HTERT RPE-1 (cell line): ENCODE measurements around the gene FRAS1.
"Not testable (repeated sequence)": the region's sequence is repeated elsewhere in the genome, so short reads cannot be mapped to it uniquely, and the experiment has no call there.

Source experiments
- in situ Hi-C: fragments of 300-500 bp; cut with MboI; formaldehyde crosslinking; loops from 4 replicates; pipeline ENCODE4 v1.14.3; 2020; ENCODE audit warnings: low sequenced_read_pairs

The FRAS1 gene

DNA sequence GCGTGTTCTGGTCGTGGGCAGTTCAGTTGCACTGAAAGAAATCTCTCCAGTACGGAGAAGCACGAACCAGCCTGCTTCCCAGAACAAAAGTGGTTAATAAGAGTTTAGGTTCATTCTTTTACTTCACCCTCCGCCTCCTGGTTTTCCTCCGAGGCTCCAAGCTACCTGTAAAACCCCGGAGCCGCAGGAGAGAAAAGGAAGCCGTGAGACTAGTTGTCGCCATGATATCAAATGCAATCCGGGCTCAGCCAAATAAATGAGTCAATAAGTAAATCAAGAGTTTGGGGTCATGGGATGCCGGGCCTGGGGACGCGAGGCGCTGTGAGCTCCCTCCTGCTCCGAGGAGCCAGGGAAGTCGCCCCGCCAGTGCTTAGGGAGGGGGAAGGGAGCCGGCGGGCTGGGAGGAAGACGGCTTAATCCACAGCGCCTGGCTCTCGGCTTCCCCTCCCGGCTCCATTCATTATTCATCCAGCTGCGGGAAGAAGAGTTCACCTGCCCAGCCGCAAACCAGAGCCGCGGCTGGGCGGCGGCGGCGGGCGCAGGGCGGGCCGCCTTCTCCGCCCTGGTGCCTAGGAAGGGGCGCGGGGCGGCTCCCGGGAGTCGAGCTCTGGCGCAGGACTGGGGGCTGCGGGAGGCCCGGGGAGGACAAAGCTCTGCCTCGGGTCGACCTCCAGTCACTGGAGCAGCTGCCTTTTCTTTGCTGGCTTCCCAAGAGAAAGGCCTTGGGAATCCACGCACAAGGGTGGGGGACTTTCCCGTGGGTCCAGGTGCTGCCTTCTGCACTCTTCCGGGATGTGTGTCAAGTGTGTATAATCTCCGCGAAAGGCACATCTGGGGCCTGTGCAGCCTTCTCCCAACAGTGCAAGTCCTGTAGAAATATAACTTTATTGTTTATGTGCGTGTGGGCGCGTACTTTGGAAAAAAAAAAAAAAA is 1.7 kb downstream of the FRAS1 start:
- in situ Hi-C loops: no loop called here

DNA sequence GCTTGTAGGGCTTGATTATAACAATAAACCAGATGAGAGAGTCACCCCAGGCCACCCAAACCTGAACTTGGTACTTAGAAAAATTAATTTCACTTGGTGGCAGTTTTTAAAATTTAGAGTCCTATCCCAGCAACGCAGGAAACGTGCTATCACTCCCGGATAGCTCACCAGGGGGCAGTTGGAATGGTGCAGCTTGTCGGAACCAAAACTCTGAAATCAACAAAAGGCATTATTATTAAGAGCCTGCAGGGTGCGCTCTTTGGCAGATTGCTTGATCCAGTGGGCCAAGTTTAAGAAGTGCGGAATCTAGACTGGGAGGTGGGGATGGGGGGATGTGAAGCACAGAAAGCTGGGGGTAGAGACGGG is 2.4 kb downstream of the FRAS1 start:
- in situ Hi-C loops: no loop called here

DNA sequence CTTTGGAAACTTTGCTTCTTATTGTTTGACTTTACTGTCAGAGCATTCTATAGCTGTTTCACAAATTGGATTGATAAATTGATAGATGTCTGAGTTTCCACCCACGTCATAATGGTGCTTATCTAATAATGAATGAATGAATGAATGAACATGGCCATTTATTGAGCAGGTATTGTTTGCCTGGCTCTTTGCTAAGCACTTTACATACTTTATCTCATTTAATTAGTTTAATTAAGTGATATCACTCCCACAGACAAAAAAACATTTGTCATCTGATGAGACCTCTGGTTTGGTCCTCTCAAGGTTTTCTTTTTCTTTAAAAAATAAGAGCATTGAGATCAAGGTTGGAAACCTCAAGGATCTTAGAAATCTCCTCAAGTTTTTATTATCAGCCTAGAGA is 2.8 kb downstream of the FRAS1 start:
- in situ Hi-C loops: no loop called here

DNA sequence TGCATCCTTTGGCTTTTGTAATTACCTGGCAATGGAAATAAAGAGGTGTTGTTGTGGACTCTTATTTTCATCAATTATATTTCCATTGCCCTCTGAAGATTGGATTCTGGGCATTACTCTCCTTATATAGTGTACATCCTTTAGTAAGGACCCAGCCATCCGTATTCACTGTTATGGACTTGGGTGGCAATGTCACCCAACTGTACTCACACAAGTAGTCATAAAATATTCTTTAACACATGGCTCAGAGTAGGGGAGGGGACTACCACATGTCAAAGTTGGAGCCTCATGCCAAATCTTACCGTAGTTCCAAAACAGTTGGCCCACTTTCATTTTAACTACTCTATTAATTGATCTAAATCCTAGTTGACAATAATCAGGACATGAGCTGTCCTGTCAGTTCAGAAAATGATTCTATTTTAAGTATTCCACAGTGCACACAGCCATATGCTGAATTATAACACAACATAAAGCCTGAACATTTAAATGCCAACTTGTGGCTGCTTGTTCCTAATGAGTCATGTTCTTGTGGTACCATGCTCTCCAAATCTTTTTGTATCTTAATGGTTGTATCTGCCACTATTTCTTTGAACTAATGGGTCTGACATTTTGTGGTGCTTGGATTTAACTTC is 4.9 kb downstream of the FRAS1 start:
- in situ Hi-C loops: no loop called here

DNA sequence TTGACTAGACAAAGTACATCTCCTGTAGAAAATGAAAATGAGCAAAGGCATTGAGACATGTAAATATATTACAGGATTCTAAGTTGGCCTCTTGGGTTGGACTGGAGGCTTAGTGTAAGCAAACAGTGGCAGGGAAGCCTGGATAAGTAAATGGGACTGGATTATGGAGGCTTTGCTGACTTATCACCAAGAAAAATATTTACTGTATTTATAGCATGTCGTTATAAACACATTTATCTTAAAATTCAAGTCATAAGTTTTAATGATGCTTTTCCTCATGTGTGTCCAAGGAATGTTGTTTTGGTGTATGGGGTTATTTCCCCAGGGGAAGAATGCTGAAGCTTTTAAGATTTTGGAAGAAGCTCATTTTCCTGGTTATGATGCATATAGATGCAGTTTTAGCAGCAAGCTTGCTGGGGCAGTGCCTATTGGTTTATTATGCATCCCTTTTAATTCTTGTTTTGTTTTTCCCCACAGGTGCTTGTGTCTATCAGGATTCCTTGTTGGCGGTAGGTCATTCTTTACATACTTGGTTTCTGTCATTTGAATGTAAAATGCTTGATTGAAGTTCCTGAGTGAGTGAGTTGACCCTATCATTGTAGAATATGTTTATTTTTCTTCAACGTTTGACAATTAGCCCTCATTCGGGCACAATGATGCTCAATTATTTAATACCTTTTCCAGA is 8.5 kb downstream of the FRAS1 start:
- in situ Hi-C loops: no loop called here

DNA sequence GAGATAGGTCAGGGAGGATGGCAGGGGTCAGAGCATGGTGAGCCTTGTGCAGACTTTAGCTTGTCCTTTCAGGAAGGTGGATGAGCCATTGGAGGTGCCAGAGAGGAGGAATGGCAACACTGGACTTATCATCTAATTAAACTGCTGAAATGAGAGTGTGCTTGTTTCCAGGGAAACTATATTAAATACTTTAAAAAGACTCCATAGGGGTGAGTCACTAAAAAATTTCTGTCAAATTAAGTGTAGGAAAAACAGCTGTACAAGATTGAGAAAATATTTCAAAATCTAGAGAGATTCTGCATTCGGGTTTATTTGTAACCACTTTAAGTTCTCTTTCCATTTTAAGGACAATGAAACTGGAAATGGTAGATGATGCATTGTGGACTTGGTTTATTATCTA is 11.4 kb downstream of the FRAS1 start:
- in situ Hi-C loops: no loop called here

DNA sequence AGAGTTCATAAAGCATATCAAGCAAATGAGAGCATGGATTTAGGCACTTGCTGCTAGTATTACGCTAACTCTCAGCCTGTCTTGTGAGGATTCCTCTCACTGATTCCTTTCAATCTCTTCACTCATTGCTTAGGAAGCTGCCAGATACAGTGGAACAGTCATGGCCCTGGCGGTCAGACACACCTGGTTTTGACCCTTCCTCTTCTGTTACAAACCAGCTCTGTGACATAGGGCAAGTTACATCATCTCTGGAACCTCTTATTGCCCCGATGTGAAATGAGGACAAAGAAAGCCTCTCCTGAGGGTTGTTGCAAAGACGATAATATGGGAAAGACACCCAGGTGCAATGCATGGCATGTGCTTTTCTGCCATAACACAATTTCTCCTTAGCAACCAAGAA is 12.2 kb downstream of the FRAS1 start:
- in situ Hi-C loops: no loop called here

DNA sequence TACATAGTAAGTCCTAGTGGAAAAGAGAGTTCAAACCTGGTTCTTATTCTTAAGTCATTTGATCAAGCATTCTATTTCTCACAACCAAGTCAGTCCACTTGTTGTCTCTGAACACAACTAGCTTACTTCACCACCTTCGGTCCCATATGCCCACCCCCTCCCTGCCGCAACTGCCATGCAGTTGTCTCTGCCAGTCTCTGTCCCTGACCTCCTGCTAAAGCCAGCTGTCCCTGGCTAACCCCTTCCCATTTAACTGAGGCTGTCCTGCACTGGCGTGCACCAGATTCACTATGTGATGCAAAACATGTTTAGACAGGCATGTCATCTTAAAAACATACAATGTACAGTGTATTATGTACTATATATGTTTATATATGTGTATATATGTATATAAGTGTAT is 12.7 kb downstream of the FRAS1 start:
- in situ Hi-C loops: no loop called here

DNA sequence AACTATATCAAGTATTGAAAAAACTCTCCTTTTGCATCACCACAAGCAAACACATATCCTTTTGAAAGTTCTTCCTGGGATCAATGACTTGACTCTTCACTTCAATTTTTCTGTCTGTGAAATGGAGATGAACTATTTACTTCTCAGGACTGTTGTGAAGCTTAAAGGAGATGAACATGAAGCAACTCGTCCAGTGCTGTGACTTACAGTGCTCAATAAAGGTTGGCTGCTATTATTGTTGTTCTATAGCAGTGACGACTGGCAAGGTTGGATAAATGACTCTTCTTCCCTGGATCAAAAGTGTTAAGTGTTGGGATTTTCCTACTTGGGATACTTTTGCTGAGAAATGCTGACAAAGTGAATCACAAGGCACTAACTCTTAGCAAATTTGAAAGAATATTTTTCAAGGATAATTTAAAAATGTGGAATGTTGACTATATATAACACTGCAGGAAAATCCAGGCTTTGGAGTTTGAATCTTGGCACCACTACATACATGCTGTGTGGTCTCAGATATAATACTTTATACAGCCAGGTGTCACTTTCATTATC is 13.7 kb downstream of the FRAS1 start:
- in situ Hi-C loops: no loop called here

DNA sequence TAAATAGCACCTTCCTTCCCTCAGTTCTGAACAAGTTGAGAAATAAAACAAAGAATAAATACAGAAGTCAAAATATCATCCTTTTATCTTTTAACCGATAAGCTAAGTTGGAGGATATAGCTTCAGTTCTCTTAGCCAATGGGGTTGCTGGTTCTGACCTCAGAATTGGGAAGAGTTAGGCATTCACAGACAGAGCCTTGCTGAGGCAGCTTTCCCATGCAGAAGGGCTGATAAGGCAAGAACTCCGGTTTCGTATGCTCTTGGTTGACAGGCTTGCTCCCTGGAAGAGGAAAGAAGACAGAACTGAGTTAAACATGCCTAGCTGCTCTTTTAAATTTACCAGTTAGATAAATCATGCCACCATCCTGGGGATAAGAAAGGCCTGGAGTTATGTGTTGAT is 17.6 kb downstream of the FRAS1 start:
- in situ Hi-C loops: no loop called here

DNA sequence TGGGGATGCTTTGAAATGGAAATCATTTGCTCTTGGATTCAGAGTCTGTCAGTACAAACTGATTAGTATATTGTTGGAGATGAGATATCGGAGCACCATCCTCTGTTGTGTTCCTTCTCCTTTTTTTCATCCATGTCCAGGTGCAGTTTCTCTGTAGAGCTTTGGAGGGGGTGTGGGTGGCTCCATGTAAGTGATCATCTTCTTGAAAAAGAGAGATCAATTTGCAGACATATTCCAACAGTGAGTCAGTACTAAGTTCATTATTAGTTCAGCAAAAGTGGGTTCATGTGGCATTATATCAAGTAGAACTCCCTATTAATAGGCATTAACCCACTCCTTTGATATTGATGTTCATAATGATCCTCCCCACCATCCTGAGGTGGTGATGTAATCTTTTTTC is 18.9 kb downstream of the FRAS1 start:
- in situ Hi-C loops: no loop called here

DNA sequence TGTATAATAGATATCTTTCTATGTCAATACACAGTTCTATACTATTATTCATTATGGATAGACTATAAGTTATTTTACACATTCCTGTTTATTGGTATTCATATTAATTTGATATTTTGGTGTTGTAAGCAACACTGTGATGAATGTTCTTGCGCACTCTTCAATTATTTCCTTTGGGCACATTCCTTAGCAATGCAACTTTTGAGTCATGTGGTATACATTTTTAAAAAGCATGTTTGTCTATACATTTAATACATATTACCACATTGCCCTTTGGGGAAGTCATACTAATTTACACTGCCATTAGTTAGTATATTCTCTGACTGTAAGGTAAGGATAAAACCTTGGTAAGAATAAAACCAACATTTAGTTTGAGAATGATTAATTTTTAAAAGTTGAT is 21.0 kb downstream of the FRAS1 start:
- in situ Hi-C loops: no loop called here

DNA sequence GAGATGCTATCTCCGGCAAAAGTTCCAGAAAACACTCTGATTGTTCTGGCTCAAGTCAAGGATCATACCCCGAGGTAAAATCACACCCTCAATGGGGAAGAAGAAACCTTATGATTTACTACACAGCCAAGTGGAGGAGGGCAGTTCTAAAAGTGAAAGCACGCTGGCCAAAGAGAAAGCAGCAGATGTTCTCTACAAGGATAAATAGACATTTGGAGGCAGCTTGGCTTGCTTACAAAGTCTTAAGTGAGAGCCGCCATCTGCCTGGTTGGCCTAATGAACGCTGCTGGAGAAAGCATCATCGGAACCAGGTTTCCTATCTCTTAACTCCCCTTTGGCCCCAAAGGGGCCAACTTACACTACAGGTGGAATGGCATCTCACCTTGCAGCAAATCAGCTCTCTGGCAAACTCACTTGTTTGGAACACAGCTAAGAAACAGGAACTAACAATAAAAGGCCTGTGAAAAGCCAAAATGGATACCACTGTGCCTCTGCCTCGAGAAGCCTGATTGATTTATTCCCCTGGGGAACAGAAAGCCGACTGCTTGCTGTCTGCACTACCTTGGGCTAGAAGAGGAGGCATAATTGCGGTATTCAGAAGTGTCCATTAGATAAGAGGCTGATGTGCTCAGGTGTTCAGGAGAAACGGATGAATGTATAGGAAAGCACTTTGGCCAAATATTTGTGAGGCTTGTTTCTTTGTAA is 22.8 kb downstream of the FRAS1 start:
- in situ Hi-C loops: no loop called here

DNA sequence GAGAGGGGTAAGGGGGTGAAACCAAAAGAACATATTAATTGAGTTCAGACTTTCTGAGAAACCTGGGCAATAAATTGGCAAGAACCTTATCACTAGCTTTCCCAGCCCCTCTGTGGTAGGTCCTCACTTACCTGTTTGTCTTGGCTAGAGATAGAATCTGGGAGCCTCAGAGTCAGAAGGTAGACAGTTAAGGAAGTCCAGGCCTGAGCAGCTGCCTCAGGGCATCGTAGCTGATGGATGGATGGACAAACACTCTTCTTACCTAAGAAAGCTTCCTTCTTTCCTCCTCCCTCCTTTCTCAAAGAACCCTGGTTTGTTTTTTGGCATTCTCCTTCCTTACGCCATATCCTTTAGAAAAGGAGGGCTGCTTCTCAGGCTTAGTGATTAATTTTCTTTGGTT is 24.4 kb downstream of the FRAS1 start:
- in situ Hi-C loops: no loop called here

DNA sequence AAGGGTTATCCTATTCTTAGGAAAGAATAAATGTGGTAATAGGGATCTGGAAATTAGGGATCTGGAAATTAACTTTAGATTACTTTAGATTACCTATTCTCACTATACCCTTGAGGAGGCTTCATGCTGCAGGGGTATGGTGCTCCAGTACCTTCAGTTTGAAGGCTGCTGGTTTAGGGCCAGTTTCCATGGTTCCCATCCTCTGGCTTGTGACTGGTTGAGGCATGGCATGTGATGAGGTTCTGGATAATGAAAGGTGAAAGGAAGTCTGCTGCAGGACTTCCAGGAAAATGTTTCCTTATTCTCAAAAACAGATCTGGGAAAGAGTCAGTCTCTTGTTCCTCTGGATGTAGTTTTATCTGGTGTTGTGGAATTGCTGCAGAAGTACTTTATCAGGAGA is 25.9 kb downstream of the FRAS1 start:
- in situ Hi-C loops: no loop called here

DNA sequence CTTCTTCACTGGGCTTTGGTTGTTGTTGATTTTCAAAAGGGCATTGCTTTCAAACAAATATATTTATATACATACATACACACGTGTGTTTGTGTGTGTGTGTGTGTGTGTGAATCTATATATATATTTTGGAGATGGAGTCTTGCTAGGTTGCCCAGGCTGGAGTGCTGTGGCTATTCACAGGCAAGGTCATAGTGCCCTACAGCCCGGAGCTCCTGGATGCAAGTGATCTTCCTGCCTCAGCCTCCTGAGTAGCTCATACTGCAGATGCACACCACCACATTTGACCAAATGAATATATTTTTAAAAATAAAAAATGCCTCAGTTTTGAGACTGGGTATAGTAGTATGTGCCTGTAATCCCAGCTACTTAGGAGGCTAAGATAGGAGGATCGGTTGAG is 34.4 kb downstream of the FRAS1 start:
- in situ Hi-C loops: no loop called here

DNA sequence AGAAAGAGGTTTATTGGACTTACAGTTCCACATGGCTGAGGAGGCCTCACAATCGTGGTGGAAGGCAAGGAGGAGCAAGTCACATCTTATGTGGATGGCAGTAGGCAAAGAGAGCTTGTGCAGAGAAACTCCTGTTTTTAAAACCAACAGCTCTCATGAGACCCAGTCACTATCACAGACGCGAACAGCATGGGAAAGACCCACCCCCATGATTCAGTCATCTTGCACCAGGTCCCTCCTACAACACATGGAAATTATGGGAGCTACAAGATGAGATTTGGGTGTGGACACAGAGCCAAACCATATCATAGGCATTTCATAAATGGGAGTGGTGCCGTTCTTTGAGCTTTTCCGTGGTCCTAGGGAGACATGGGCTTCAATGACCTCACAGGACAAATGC is 35.2 kb downstream of the FRAS1 start:
- in situ Hi-C loops: not testable (repeated sequence)

DNA sequence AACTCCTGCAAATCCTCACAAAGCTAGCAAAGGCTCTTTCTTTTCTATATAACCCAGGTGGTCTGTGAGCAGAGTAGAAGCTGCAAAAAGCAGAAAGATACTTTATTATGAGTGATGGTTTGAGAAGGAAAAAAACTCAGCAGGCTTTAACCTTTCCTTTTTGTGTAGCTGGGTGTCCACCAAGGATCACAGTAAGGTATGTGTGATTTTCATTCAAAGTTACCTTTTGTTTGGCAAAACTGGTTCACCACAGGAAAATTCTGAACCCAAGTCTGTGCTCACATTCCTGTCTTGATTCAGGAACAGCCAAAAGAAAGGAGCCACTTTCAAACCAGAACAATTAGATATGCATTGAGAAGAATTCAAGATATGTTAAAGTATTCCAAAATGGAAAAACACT is 35.7 kb downstream of the FRAS1 start:
- in situ Hi-C loops: no loop called here

DNA sequence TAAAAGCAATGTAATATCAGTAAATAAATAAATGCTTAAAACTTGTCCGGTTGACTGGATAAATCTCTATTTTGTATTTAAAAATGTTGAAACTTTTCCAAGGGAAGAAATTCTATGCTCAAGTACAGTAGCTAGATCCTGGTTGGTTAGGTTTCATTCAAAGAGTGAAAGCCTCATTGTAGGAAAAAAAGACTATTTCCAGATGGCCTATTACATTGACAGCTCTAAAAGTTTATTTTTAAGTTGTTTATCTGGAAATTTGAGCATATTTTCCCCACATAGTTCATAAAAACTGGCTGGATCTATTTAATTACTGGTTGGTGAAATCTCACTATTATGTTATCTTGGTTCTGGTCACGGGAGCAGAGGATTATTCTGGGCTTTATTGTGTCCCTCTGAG is 38.0 kb downstream of the FRAS1 start:
- in situ Hi-C loops: no loop called here

DNA sequence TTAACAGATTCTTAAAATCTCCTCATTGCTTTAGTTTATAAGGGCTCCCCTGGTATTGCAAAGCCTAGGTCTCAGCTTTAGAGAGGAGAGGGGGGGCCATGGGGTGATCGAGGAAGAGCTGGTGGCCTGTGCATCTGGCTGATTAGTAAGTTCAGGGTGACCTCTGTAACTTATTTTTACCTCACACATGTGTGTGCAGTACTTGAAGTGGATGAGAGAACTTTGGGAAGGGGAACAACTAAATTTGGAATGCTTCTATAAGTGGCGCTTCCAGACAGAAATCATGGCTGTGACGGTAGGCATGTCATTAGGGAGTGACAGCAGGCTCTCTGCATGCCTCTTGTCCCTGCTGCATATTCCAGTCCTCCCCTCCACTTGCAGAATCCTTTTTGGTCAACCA is 41.9 kb downstream of the FRAS1 start:
- in situ Hi-C loops: no loop called here

DNA sequence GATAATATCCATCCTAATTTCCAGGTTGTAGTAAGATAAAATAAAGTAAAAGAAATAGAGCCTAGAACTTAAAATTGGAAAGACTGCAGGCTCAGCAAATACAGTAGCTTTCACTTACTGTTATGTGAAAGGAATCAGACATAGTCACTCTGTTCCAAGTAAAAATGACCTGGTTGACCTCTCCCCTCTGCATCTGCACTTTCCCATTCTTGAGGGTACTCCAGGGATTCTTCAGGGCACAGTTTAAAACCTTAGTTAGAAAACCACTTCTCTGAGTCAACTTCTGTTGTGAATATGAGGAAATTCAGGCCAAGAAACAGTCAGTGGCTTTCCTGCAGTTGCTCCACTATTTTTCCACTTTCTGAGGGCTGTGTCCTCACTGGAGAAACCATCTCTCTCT is 42.9 kb downstream of the FRAS1 start:
- in situ Hi-C loops: no loop called here
